Thyroid gland (tissue), 4 donors: Measurements from ENCODE around the gene CAMLG.

ENCODE experiments used
- CTCF ChIP-seq, 6 experiments: fragments of 200-600 bp in 3 of 6; fragments of 450-650 bp in 3 of 6; sonication (generic) in 3 of 6; IDR thresholded peaks; one replicate each; pipeline ENCODE4 v1.5.1; 2016 to 2019; ENCODE audit warnings: antibody characterized with exemption in 6 of 6, mild to moderate bottlenecking in 2 of 6, inconsistent platforms in 1 of 6, moderate library complexity in 1 of 6
- POLR2A ChIP-seq, 2 donors: fragments of 450-650 bp; IDR thresholded peaks; one replicate each; pipeline ENCODE4 v1.6.1; 2017; ENCODE audit warnings: antibody characterized with exemption in 2 of 2, mild to moderate bottlenecking in 2 of 2, moderate library complexity in 1 of 2

GRCh38 chr5:134738963-134739661, 764 bp downstream of the CAMLG start:
- peak in 4 of 6 experiments; percentile 2 to 23 (median 9) for TF ChIP-seq CTCF (IDR thresholded peaks at IDR 0.05)
- no peak for TF ChIP-seq POLR2A (IDR thresholded peaks at IDR 0.05)
